Measurements from ENCODE around the gene ACVR2B.

The ACVR2B gene

DNA sequence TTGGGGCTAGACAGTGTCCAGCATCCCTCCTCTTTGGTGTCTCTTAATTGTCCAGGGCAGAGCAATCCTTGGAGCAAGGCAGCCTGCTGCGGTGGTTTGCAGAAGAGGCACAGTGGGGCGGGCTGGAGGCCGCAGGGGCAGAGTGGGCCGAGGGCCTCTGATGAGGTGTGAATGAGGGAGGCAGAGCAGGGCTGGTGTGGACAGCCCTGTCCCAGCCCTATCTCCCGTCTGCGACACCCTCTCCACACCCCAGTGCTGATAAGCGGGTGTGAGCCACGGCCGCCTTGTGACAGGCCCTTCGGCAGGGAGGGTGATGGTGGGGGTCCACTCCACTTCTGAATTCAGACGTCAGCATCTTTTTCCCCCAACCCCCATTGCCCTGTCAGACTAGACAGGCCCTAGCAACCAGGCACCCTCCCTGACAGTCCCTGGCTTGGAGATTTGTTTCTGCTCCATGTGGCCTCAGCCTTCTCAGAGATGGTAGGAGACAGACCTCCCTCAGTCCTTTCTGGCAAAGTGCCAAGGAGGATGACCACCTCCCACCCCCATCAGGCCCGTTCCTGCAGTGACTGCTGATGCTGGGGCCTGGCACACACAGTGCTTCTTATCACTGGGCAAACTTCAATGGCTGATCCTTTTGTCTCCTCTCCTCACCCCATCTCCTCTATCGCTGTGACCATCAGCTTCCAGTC lies 79.7 kb downstream of the ACVR2B start:
- DNase-seq = no peak

DNA sequence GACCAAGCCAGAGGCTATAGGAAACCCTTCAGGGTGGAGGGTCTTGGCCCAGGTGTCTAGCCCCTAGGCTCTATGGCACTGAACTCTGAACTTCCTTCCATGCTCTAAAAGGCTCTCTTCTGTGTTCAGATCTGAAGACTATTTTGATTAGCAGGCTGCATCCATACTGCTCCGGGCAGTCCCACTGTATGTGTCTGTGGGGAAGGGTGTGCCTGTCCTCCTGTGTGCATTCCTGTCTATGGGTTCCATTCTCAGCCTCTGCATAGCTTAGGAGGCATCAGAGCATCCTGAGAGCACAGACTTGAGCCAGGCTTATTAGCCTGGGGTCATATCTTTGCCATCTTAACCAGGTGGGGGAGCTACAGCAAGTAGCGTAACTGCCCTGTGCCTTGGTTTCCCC lies 80.5 kb downstream of the ACVR2B start:
- no peak for DNase-seq

DNA sequence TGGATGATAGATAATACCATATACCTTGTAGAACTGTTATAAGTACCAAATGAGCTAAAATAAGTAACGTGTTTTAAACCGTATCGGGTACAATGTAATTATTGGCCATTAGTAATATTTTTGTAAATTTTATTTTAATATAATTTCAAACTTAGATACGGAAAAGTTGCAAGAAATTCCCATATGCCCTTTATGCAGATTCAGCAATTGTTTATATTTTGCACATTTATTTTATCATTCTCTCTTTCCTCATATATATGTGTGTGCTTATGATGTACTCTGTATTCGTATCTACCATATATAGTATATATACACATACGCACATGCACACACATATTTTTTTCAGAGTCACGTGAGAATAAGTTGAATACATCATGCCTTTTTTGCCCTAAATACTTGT lies 80.9 kb downstream of the ACVR2B start:
- DNase-seq = no peak

DNA sequence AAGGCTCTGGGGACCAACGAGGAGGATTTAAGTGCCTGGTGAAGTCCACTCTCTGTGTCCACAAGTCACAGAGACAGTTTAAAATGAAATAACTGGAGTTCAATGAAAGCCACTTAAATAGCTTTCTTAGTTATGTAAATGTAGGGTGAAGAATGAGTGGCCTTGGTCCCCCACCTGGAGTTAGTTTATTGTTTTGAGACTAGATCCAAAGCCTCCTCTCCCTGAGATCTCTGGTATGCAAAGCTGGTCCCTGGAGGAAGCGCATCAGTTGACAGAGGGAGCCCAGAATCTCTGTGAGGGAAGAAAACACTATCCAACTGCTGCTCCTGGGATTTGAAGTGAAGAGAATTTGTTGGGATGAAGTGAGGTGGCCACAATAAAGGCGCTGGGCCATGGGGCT lies 83.0 kb downstream of the ACVR2B start:
- DNase-seq = no peak

DNA sequence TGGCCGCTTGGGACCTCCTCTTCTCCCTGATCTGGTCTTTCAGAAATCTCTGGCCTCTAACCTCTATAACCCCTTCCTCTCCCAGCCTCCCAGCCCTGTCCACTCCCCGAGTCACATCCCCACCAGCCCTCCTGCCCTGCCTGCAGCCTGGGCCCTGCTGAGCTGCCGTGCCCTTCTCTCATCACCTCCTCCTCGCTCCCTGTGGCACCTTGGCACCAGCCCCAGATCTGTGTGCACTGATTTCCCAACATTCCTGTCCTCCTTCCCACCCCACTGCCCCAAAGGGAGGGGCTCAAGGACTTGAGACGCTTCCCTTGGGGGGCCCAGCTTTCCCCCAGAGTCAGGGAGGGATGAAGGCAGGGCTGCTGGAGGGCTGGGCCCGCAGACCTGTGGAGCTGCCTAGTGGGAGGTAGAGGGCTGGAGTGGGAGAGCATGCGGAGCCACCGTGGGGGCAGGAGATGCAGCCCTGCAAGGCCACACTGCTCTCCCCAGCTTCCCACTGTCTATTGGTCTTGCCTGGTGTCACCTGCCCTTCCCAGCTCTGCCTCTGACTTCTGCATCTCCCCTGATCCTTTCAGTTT lies 85.2 kb downstream of the ACVR2B start:
- DNase-seq = no peak

DNA sequence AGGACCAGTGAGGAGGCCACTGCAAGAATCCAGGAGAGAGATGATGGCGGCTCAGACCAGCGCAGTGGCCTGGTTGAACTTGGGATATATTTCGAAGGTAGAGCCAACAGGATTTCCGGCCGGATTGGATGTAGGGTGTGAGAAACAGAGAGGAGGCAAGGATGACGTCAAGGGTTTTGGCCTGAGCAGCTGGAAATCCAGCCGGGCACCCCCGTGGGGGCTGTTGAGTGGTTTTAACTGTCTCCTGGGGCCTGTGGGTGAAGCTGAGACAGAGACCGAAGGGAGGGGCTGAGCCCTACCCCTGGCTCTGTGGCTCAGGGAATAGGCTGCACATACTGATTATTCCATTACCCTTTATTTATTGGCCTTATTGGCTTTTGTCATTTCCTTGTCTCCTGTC lies 88.1 kb downstream of the ACVR2B start:
- no peak for DNase-seq

Data from fibroblast of skin of abdomen (primary cell).